Trophoblast cell (in vitro differentiated cells and primary cell): ENCODE results near the gene PGM3.

Experiments used
- DNase-seq, 2 donors: peaks; one replicate each; pipeline ENCODE4 v3.0.0-alpha.2; 2016
- H2AFZ ChIP-seq: 2 replicates; pipeline ENCODE4 v1.6.1; 2013; ENCODE audit warnings: low read length, moderate library complexity, mild to moderate bottlenecking; ENCODE audit not compliant: insufficient read depth, poor library complexity
- H2AK5ac ChIP-seq: 2 replicates; pipeline ENCODE4 v1.6.1; 2013; ENCODE audit warnings: mild to moderate bottlenecking, low read length
- H2BK120ac ChIP-seq: 2 replicates; pipeline ENCODE4 v1.6.1; 2013; ENCODE audit warnings: low read length, mild to moderate bottlenecking, moderate library complexity; ENCODE audit not compliant: insufficient read depth, poor library complexity
- H2BK12ac ChIP-seq: 2 replicates; pipeline ENCODE4 v1.6.1; 2013; ENCODE audit warnings: mild to moderate bottlenecking, low read length, moderate library complexity
- H2BK5ac ChIP-seq: 2 replicates; pipeline ENCODE4 v1.6.1; 2013; ENCODE audit warnings: low read length, low read depth, moderate library complexity, mild to moderate bottlenecking; ENCODE audit not compliant: poor library complexity
- H3K14ac ChIP-seq: 2 replicates; pipeline ENCODE4 v1.6.1; 2013; ENCODE audit warnings: mild to moderate bottlenecking, low read length
- H3K18ac ChIP-seq: 2 replicates; pipeline ENCODE4 v1.6.1; 2013; ENCODE audit warnings: mild to moderate bottlenecking, low read length
- H3K23ac ChIP-seq: 2 replicates; pipeline ENCODE4 v1.6.1; 2013; ENCODE audit warnings: low read length
- H3K27ac ChIP-seq: 2 replicates; pipeline ENCODE4 v1.5.1; 2013; ENCODE audit warnings: low read depth, mild to moderate bottlenecking, inconsistent platforms, low read length, moderate library complexity
- H3K27me3 ChIP-seq: 2 replicates; pipeline ENCODE4 v1.6.1; 2013; ENCODE audit warnings: inconsistent platforms, mild to moderate bottlenecking, low read length, moderate library complexity; ENCODE audit not compliant: insufficient read depth
- H3K36me3 ChIP-seq, 2 experiments: 1 replicate in 1 of 2; 2 replicates in 1 of 2; pipeline ENCODE4 v1.6.1; 2013; ENCODE audit warnings: low read length in 2 of 2, mild to moderate bottlenecking in 2 of 2, moderate library complexity in 1 of 2; ENCODE audit not compliant: insufficient read depth in 2 of 2, control insufficient read depth in 1 of 2
- H3K4ac ChIP-seq: 2 replicates; pipeline ENCODE4 v1.6.1; 2013; ENCODE audit warnings: low read depth, mild to moderate bottlenecking, low read length, moderate library complexity
- H3K4me1 ChIP-seq, 2 experiments: 1 replicate in 1 of 2; 2 replicates in 1 of 2; pipeline ENCODE4 v1.6.1; 2013; ENCODE audit warnings: low read length in 2 of 2, mild to moderate bottlenecking in 2 of 2, moderate library complexity in 1 of 2; ENCODE audit not compliant: insufficient read depth in 2 of 2, control insufficient read depth in 1 of 2
- H3K4me2 ChIP-seq: 2 replicates; pipeline ENCODE4 v1.6.1; 2013; ENCODE audit warnings: inconsistent platforms, mild to moderate bottlenecking, low read length, moderate library complexity
- H3K4me3 ChIP-seq: 2 replicates; pipeline ENCODE4 v1.5.1; 2013; ENCODE audit warnings: mild to moderate bottlenecking, low read depth, low read length, inconsistent platforms
- H3K79me1 ChIP-seq: one replicate; pipeline ENCODE4 v1.6.1; 2013; ENCODE audit warnings: low read length
- H3K79me2 ChIP-seq: 2 replicates; pipeline ENCODE4 v1.6.1; 2013; ENCODE audit warnings: low read length, mild to moderate bottlenecking; ENCODE audit not compliant: control insufficient read depth, insufficient read depth, poor library complexity
- H3K9ac ChIP-seq: 2 replicates; pipeline ENCODE4 v1.6.1; 2013; ENCODE audit warnings: mild to moderate bottlenecking, low read length
- H3K9me3 ChIP-seq: 2 replicates; pipeline ENCODE4 v1.6.1; 2013; ENCODE audit warnings: low read depth, mild to moderate bottlenecking, control low read depth, inconsistent platforms, low read length; ENCODE audit not compliant: insufficient read depth
- H4K12ac ChIP-seq: 2 replicates; pipeline ENCODE4 v1.6.1; 2013; ENCODE audit warnings: low read depth, mild to moderate bottlenecking, low read length, moderate library complexity
- H4K8ac ChIP-seq: 2 replicates; pipeline ENCODE4 v1.6.1; 2013; ENCODE audit warnings: low read depth, mild to moderate bottlenecking, low read length, moderate library complexity
- H4K91ac ChIP-seq: one replicate; pipeline ENCODE4 v1.6.1; 2013; ENCODE audit warnings: low read depth, mild to moderate bottlenecking, low read length, moderate library complexity
- WGBS: extraction: QIAGEN DNeasy Blood & Tissue Kit; methylation state at CpG from one replicate; pipeline ENCODE4 v1.1.7; 2013; ENCODE audit warnings: missing lambda C conversion rate; ENCODE audit not compliant: insufficient read length, insufficient coverage; ENCODE audit errors: extremely low coverage; 5-methylcytosine and 5-hydroxymethylcytosine counted together

PGM3 gene

DNA sequence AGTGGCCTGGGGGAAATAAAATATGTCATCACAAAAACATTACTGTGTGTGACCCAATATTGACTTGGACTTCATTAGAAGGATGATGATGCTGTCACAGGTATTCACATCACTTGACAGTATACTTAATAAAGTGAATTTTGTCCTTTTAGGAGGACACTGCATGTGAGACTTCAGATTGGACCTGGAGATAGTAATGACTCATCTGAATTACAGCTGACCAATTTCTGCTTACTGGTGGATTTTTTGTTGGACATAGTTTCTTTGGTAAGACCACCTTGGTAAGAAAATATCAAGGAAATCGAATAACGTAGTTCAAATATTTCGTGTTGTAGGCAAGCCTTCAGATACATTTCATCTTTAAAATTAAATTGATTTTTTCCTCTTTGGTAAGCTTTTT, 68.5 kb downstream of the PGM3 start:
- H2BK12ac ChIP-seq: no peak overlapping the region
- H3K4ac ChIP-seq: no peak overlapping the region
- H3K4me3 ChIP-seq: no peak overlapping the region
- no peak overlapping the region for H3K9ac ChIP-seq
- no peak overlapping the region for H3K27ac ChIP-seq
- H2BK120ac ChIP-seq: no peak overlapping the region
- H3K23ac ChIP-seq: no peak overlapping the region
- peaks cover 2 to 5% of the 10 kb centered on the region in 2 experiments for H3K36me3 ChIP-seq
- H4K12ac ChIP-seq: no peak overlapping the region
- no peak overlapping the region for H2BK5ac ChIP-seq
- H3K9me3 ChIP-seq: no peaks in the 10 kb centered on the region
- no peak overlapping the region for H3K18ac ChIP-seq
- no peak overlapping the region for H3K4me2 ChIP-seq
- no peaks in the 10 kb centered on the region for H3K79me1 ChIP-seq
- H3K27me3 ChIP-seq: no peaks in the 10 kb centered on the region
- no peak overlapping the region for H3K14ac ChIP-seq
- WGBS: no CpG with 5 or more reads among the region's 3 CpGs
- no peak overlapping the region for H2AK5ac ChIP-seq
- H4K91ac ChIP-seq: no peak overlapping the region
- H2AFZ ChIP-seq: no peak overlapping the region
- H3K79me2 ChIP-seq: no peaks in the 10 kb centered on the region
- DNase-seq: no peak
- H4K8ac ChIP-seq: no peak overlapping the region
- H3K4me1 ChIP-seq: no peaks in the 10 kb centered on the region

- no peaks in the 10 kb centered on the region for H3K27me3 ChIP-seq
- H3K14ac ChIP-seq: no peak overlapping the region
- no peak for DNase-seq
- no peak overlapping the region for H3K4ac ChIP-seq
- no peak overlapping the region for H2BK120ac ChIP-seq
- H3K79me1 ChIP-seq: no peaks in the 10 kb centered on the region
- no peak overlapping the region for H3K4me3 ChIP-seq
- WGBS: no CpG with 5 or more reads among the region's 2 CpGs
- H2BK12ac ChIP-seq: no peak overlapping the region
- no peak overlapping the region for H3K18ac ChIP-seq
- H3K36me3 ChIP-seq: no peaks in the 10 kb centered on the region
- H4K8ac ChIP-seq: no peak overlapping the region
- H4K91ac ChIP-seq: no peak overlapping the region
- no peak overlapping the region for H2AFZ ChIP-seq
- H3K4me1 ChIP-seq: no peaks in the 10 kb centered on the region
- no peak overlapping the region for H3K4me2 ChIP-seq
- H3K23ac ChIP-seq: no peak overlapping the region
- no peaks in the 10 kb centered on the region for H3K79me2 ChIP-seq
- H2BK5ac ChIP-seq: no peak overlapping the region
- no peaks in the 10 kb centered on the region for H3K9me3 ChIP-seq
- H2AK5ac ChIP-seq: no peak overlapping the region
- H3K27ac ChIP-seq: no peak overlapping the region
- H3K9ac ChIP-seq: no peak overlapping the region
- H4K12ac ChIP-seq: no peak overlapping the region
Measured at GRCh38 chr6:83119742-83120300, 73.2 kb downstream of the PGM3 start.

DNA sequence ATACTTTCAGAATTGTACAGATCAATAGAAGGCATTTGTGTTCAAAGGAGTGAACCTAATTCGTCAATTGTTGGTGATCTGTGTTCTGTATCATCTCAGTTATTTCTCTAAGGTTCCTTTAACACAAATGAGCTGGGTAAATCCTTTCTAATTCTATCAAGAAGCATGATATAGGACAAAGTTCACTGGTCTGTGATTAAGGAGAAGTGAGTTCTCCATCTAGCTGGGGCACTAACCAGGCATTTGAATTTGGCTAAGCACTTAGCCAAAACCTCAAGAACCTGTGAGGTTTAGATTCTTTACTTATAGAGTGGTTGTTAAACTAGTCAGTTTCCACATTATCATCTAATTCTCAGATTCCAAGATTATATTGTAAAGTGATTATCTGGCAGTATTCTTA, 75.3 kb downstream of the PGM3 start:
- no peak overlapping the region for H3K4me3 ChIP-seq
- no peak overlapping the region for H3K14ac ChIP-seq
- H3K4ac ChIP-seq: no peak overlapping the region
- no peak overlapping the region for H2BK12ac ChIP-seq
- DNase-seq: no peak
- no peaks in the 10 kb centered on the region for H3K79me2 ChIP-seq
- H2AFZ ChIP-seq: no peak overlapping the region
- no peaks in the 10 kb centered on the region for H3K4me1 ChIP-seq
- H2AK5ac ChIP-seq: no peak overlapping the region
- H4K91ac ChIP-seq: no peak overlapping the region
- H3K79me1 ChIP-seq: no peaks in the 10 kb centered on the region
- no peak overlapping the region for H3K27ac ChIP-seq
- H3K9me3 ChIP-seq: no peaks in the 10 kb centered on the region
- no peak overlapping the region for H4K8ac ChIP-seq
- no peak overlapping the region for H2BK5ac ChIP-seq
- no peak overlapping the region for H4K12ac ChIP-seq
- no CpG with 5 or more reads among the region's 1 CpG for WGBS
- H3K9ac ChIP-seq: no peak overlapping the region
- no peak overlapping the region for H3K18ac ChIP-seq
- H3K36me3 ChIP-seq: no peaks in the 10 kb centered on the region
- no peak overlapping the region for H3K4me2 ChIP-seq
- no peak overlapping the region for H3K23ac ChIP-seq
- no peak overlapping the region for H2BK120ac ChIP-seq
- H3K27me3 ChIP-seq: no peaks in the 10 kb centered on the region
